HG03095 (cell line): ENCODE results near the gene KYAT1.
"Not testable (repeated sequence)": the region's sequence is repeated elsewhere in the genome, so short reads cannot be mapped to it uniquely, and the experiment has no call there.

Experiments
- ATAC-seq: cut with Tn5 transposase; IDR thresholded peaks from one replicate; pipeline ENCODE4 v1.9.1; 2021; ENCODE audit warnings: moderate library complexity; ENCODE audit not compliant: unreplicated experiment

KYAT1 gene

DNA sequence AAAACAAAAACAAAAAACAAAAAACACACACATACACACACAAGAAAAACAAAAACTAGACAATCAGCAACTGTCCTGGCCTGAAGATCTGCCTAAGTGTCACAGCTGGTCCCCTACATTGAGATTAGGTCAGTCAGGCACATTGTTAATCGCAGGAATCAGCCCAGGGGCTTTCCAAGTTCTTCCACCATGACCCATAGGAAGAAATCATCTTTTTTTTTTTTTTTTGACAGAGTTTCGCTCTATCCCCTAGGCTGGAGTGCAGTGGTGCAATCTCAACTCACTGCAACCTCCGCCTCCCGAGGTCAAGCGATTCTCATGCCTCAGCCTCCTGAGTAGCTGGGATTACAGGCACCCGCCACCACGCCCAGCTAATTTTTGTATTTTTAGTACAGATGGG, 38.6 kb downstream of the KYAT1 start:
- not testable (repeated sequence) for ATAC-seq

DNA sequence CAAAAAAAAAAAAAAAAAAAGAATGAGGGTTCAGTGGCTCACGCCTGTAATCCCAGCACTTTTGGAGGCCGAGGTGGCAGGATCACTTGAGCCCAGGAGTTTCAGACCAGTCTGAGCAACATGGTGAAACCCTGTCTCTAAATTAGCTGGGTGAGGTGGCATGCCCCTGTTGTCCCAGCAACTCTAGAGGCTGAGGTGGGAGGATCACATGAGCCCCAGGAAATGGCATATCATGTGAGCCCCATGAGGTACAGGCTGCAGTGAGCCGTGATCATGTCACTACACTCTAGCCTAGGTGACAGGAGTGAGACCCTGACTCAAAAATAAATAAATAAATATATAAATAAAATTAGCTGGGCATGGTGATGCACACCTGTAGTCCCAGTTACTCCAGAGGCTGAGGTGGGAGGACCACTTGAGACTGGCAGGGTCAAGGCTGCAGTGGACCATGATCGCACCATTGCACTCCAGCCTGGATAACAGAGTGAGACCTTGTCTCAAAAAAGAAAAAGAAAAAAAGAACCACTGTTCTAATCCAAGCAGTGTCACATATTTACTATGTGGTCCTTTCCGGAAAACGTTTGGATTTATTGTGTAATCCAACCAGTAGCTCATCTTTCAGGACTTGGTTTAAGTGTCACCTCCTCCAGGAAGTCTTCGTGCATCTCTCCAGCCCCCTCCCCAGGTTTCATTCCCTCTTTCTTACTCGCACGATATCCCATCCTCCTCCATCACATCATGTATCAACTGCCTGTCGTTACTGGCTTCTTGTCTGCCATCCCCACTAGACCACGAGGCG, 39.9 kb downstream of the KYAT1 start:
- no peak for ATAC-seq

DNA sequence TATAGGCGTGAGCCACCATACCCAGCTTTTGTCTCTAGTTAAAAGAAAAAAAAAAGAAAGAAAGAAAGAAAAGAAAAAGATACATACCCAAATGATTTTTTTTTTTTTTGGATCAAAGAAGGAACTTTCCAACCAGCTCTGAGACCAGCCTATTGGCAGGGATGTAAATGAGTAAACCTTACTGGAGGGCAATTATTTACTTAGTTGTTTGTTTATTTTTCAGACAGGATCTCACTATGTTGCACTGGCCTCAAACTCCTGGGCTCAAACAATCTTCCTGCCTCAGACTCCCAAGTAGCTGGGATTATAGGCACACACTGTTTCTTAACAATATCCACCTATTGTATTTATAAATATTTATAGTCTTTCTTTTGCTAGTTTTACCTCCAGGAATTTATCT, 41.2 kb downstream of the KYAT1 start:
- ATAC-seq, result no peak

DNA sequence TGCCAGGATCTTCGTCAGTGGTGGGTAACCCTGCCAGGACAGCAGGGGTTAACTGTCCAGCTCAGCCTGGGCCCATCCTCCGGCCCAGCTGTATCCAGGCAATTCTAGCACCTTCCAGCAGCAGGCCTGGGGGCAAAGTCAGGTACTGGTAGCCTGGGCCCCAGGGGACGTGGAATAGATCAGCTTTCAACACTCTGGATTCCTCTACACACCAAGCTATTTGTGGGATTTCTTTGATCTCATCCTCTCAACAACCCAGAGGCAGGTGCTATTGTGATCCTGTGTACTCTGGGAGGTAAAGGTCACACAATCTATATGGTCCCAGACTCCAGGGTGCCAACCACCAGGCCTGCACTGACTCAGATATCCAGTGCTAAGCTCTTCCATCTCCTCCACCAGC, 43.4 kb downstream of the KYAT1 start:
- ATAC-seq, result no peak

DNA sequence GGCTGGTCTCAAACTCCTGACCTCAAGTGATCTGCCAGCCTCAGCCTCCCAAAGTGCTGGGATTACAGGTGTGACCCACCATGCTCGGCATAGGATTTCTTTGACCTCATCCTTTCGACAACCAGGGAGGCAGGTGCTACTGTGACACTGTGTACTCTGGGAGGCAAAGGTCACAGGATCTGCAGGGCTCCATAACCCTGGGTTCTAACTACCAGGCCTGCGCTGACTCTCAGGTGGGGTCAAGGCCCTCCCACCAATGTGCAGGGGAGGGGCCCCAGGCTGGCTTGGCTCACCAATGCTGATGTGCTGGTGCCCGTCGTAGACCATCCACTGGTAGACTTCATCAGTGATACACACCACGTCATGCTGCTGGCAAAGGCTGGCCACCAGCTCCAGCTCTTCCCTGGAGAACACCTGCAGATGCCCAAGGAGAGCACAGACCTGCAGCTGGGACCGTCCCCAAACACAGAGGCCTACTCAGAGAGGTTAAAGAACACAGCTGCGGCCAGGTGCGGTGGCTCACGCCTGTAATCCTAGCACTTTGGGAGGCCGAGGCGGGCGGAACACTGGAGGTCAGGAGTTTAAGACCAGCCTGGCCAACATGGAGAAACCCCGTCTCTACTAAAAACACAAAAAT, 45.1 kb downstream of the KYAT1 start:
- no peak for ATAC-seq

DNA sequence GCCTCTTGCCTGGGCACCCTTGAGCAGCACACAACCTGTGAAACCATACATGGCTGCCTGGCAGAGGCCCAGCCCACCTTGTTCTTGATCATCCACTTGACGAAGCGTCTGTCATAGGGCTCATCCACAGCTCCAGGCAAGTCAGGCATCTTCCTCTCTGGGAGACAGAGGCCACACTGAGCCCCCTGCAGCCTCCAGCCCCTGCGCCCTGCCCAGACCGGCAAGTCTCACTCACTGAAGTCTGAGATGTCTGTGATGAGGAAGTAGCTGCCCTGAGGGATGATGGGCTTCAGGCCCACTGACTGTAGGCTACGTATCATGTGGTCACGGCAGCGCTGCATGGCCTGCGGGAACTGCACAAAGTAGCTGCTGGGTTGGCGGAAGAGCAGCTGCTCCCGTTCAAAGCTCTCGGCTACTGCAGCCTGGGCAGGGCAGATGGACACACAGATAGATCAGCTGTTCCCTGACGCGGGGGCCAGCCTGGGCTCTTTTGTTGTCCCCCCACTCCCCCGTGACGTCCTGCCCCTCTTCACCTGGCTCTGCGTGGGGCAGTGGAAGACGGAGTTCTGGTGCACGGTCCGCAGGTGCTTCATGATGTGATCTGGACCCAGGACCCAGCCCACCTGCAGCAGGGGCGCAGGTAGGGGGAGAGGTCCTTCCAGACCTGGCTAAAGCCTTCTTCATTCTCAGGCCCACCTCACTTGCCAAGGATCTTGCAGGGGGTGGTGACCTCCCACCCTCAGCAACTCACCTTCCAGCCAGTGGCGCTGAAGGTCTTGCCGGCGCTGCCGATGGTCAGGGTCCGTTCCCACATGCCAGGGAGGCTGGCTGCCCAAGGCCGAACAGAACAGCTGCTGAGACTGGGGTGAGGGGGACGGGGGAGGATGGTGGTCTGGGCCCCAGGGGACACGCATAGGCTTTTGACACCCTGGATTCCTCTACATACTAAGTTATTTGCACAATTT, 46.2 kb downstream of the KYAT1 start:
- no peak for ATAC-seq

DNA sequence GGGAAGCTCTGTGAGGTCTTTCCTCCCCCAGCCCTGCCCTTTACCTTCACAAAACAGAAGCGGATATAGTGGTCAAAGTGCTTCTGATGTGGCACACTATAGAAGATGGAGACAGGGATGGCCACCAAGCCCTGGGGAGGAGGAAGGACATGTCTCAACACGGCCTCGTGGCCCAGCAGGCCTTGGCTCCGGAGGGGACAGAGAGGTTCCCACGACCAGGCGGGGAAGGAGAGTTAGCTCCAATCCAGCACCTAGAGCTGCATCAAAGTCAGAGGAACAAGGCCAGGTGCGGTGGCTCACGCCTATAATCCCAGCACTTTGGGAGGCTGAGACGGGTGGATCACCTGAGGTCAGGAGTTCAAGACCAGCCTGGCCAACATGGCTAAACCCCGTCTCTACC, 48.1 kb downstream of the KYAT1 start:
- no peak for ATAC-seq

DNA sequence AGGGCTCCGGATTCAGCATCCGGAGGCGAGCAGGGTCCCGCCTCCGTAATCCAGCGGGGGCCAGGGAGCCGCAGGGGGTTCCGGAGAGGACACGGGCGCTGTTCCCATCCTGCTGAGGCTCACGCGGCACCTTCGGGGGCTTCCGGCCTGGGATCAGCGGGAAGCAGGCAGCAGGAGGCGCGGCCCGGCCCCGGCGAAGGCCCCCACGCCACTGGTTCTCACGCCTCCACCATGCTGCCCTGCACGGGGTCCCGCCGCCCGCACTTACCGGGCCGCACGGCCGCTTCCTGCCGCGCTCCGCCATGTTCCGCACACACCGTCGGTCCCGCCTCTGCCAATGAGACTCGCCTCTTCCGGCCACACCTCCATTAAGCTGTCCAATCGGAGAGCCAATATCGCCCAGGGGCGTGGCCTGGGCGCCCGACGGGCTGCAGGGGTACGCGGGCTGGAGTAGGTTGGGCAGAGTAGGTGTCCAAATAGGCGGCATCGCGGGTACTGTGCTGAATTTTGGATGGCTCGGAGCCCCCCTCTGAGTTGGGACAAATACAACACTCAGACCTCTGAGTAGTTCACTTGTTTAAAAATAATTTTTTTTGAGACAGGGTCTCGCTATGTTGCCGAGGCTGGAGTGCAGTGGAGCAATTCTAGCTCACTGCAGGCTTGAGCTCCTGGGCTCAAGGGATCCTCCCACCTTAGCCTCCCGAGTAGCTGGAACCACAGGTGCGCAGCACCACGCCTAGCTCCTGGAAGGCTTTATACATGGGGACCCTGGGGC, 52.1 kb downstream of the KYAT1 start, which contains the start of gene SPOUT1:
SPOUT1 (minus strand) TSS at position 318 of the 775 bp plus-strand sequence; CDS start at position 304, 14 bp downstream.
- peak; percentile 98 for ATAC-seq

DNA sequence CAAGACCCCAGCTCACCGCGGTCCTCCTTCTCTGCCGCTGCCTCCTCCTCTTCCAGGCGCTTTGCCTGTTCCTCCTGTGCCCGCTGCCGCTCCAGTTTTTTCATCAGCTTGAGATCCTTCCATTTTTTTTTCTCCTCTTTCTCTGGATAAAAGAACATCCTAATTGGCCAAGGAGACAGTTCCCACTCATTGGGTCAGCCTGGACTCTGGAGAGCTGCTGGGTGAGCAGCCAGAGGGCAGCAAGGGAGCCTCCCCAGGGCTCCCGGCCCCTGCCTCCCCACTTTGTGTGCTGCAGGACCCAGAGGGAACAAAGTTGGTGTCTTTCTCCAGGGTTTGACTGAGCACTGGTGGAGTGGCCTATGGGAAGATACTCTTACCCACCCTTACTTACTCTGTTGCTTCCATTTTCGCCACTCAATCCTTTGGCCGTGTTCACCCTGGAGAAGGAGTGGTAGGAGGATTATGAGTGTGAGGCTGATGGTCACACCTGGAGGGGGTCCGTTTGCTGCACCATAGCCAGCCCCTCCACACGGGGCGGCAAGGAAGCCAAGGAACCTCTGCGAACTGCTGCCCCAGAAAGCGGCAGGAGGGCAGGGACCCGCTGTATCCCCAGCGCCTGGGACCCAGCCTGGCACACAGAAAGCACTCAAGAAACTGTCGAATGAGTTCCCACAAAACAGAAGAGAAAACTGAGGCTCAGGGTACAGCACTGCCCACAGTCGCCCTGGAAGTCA, 52.9 kb downstream of the KYAT1 start:
- ATAC-seq, result no peak

DNA sequence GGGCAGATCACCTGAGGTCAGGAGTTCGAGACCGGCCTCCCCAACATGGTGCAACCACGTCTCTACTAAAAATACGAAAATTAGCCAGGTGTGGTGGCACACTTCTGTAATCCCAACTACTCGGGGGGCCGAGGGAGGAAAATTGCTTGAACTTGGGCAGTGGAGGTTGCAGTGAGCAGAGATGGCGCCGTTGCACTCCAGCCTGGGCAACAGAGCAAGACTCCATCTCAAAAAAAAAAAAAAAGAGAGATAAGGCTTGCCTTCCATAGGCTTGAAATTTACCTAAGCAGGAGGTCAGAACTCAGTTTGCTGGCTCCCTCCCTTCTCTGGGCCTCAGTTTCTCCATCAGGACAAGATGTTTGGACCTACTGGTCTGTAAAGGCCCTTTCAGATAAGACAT, 53.5 kb downstream of the KYAT1 start:
- no peak for ATAC-seq

DNA sequence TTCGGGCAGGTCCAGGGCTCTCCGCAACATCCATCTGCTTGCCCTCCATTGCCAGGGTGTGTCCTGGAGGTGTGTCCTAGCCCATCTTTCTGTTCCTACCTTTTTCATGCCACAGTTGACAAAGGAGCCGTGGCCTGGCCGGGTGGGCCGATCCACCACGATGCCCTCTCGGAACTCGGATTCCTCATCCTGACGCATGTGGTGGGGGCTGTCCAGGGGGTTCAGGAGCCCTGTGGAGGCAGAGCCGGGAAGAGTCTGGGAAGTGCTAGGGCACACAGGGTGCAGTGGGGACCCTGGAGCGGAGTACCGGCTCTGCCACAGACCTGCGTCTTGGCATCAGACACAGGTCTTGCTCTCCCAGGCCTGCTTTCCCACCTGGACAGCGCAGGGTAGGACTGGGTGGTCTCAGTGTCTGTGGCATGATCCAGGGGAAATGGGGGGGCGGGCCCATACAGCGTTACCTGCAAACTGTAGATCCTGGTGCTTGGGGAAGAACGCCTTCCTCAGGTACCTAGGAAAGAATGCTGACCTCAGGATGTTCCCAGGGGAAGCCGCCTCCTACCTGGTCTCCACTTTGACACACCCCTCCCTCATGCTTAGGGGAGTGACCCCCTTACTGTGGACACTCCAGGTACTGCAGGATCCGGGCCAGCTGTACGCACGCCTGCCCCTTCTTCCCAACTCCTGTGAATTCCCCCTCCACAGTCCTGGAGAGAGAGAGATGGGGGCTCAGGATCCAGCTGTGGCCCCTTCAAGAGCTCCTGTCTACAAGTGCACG, 55.6 kb downstream of the KYAT1 start:
- ATAC-seq, result no peak

DNA sequence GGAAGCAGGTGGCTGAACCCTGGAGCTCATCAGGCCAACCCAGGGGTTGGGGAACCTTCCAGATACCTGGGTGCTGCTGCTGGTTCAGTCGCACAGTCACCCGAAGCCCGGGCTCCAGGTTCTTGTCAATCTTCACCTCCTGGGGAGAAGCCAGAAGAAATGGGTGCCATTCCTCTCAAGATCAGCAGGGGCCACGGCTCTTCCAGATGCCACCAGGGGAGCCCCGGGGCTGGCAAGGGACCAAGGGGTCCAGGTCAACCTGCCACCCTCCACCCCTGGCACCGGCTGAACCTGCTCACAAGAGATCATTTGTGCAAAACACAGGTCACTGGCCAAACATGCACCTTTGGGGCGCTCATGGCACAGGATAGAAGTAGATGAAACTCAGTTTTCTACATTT, 56.8 kb downstream of the KYAT1 start:
- ATAC-seq, result no peak

DNA sequence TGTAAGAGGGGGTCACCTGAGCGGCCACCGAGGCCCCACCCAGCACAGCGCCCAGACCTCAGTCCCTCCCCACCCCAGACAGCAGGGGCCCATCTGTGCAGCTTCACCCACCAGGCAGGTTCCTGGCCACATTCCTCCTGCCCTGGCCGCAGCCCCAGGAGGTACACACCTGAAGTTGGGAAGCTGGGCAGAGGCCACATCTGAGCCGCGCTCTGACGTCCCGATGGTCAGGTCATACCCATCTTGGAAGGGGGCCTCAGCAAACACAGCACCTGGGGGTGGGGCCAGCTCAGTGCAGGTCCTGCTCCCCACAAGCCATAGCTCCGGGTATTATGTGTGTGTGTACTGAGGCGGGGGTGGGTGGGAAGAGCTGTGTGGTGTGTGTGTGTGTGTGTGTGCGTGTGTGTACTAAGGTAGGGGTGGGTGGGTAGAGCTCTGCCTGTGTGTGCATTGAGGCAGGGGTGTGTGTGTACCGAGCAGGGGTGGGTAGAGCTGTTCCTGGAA, 57.8 kb downstream of the KYAT1 start:
- ATAC-seq, result no peak

DNA sequence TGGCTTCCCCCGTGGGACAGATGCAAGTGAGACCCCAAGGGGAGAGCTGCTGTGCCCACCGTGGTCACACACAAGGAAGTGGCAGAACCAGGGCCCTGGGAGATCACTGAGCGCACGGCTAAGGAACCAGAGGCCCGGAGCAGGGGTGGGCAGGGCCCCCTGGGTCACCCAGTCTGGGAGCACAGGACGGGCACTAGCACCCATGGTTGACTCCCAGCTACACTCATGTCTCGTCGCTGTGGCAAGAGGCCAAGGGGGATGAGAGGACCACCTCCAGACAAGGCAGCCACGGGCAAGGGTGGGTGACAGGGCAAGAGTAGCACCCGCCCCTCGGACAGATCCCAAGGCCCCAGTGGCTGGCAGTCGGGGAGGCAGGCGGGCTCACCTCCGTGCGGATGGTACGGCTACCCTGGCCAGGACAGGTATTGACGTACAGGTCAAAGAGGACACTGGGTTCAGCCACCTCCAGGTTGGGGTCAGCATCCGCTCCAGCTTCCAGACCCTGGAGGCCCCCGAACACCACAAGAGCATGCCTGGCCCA, 58.3 kb downstream of the KYAT1 start:
- no peak for ATAC-seq

DNA sequence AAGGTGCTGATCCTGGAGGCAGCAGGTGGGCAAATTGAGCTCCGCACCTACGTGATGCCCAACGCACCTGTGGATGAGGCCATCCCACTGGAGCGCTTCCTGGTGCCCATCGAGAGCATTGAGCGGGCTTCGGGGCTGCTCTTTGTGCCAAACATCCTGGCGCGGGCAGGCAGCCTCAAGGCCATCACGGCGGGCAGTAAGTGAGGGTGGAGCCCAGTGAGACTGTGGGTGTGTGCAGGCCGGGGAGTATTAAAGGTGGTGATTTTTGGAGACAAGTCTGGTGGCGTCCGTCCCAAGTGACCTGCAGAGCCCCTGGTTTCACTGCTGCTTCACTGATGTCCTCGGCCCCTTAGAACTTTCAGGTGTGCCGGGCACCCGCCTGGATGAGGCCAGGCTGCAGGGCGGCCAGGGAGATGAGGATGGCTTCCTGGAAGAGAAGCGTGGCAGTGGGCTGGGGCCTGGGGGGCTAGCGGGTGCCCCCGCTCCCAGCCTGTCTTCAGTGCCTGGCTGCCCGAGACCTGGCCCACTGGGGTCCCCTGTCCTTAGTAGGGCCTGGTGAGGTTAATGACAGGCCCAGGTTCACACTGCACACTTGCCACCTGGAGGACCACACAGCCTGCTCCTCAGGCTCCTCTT, 59.2 kb downstream of the KYAT1 start:
- ATAC-seq, result no peak

DNA sequence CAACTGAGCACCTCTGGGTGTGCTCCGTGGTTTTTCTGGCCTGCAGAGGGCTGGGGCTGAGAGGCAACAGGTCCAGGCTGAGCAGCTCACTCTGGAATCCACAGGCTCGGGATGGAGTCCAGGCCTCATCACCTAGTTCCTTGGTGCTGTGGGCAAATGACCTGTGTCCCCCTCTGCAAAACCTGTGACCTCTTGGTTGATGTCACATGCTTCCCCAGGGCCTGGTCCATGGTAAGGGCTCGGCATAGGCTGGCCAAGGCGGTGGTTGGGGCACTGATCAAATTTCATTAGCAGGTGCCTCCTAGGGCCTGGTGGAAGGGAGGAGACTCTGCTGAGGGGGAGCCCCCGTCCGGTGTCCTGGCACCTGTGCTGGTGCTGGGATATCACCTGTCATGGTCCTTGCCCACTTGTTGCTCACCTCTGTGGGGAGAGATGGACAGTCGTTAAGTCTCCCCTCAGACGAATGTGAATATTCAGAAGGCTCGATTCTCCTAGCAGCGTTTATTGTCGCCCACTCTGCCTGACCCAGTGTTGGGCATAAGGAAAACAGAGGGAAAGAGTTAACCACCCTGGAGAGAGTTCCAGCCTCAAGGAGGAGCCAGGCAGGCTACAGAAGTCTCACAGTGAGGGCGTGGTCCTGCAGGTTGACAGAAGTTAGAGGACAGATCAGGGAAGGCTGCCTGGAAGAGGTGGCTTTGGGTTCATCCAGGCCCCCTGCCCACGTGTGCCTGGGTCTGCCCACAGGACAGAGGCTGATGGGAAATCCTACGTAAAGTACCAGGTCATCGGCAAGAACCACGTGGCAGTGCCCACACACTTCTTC, 60.0 kb downstream of the KYAT1 start:
- no peak for ATAC-seq
